PFSK-1 (cell line): ENCODE measurements around the gene KRT16.

Source experiments
- FOXP2 ChIP-seq: optimal IDR thresholded peaks from 2 replicates; pipeline ENCODE3; 2011; ENCODE audit warnings: borderline replicate concordance, control low read depth, inconsistent platforms; ENCODE audit not compliant: insufficient read depth; ENCODE audit errors: extremely low read length, extremely low read depth
- POLR2AphosphoS5 ChIP-seq: IDR thresholded peaks from 2 replicates; pipeline ENCODE4 v1.6.1; 2012; ENCODE audit warnings: low read depth, mild to moderate bottlenecking, control low read depth, low read length, moderate library complexity
- SIN3A ChIP-seq: IDR thresholded peaks from 2 replicates; pipeline ENCODE4 v1.6.1; 2012; ENCODE audit warnings: mild to moderate bottlenecking, low read length, moderate library complexity, borderline replicate concordance; ENCODE audit not compliant: insufficient read depth
- TAF1 ChIP-seq: IDR thresholded peaks from 2 replicates; pipeline ENCODE4 v1.6.1; 2012; ENCODE audit warnings: low read length, control low read depth, borderline replicate concordance; ENCODE audit not compliant: insufficient read depth
- TF ChIP-seq, protein P1 (sequence below), 2 experiments: IDR thresholded peaks; 2 replicates each; pipeline versions ENCODE4 v1.6.1 to v1.8.0; 2011 to 2012; ENCODE audit warnings: low read depth in 2 of 2, low read length in 2 of 2, control low read depth in 1 of 2, inconsistent platforms in 1 of 2, mild to moderate bottlenecking in 1 of 2, moderate library complexity in 1 of 2; ENCODE audit not compliant: insufficient read depth in 1 of 2

Gene KRT16

DNA sequence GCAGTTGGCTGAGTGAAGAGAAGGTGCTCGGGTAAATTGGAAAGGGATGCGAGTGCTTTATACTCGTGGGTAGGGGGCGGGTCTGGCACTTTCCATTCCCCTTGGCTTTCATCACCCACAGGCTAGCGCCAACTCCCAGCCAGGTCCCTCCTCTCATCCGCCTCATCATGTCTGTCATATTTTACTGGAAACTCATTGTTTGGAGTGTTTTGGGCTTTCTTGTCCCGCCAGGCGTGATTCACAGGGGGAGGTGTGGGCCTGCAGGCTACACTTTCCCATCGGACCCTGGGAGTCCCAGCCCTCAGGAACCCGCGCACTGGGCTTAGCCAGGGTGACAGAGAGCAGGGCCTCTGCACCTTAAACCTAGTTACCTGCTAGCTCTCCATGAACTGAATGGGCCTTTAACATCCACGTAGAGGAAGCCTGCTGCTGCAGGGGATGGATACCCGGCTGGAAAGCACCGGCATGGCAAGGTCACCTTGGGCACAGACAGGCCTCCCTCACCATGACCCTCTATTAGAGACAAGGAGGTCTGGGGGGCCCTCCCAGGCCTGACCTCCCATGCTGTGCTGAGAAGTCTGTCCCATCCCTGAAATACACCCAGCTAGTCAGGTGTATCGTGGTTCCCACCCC, 25.6 kb downstream of the KRT16 start, which contains the start of gene KRT14:
Gene KRT14 (minus strand): TSS at position 33 of the 633 bp plus-strand sequence. CDS start 61 bp downstream, outside the sequence.
- no peak for TF ChIP-seq SIN3A
- no peak for TF ChIP-seq FOXP2
- TF ChIP-seq TAF1: no peak
- TF ChIP-seq, protein P1, sequence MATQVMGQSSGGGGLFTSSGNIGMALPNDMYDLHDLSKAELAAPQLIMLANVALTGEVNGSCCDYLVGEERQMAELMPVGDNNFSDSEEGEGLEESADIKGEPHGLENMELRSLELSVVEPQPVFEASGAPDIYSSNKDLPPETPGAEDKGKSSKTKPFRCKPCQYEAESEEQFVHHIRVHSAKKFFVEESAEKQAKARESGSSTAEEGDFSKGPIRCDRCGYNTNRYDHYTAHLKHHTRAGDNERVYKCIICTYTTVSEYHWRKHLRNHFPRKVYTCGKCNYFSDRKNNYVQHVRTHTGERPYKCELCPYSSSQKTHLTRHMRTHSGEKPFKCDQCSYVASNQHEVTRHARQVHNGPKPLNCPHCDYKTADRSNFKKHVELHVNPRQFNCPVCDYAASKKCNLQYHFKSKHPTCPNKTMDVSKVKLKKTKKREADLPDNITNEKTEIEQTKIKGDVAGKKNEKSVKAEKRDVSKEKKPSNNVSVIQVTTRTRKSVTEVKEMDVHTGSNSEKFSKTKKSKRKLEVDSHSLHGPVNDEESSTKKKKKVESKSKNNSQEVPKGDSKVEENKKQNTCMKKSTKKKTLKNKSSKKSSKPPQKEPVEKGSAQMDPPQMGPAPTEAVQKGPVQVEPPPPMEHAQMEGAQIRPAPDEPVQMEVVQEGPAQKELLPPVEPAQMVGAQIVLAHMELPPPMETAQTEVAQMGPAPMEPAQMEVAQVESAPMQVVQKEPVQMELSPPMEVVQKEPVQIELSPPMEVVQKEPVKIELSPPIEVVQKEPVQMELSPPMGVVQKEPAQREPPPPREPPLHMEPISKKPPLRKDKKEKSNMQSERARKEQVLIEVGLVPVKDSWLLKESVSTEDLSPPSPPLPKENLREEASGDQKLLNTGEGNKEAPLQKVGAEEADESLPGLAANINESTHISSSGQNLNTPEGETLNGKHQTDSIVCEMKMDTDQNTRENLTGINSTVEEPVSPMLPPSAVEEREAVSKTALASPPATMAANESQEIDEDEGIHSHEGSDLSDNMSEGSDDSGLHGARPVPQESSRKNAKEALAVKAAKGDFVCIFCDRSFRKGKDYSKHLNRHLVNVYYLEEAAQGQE (IDR thresholded peaks at IDR 0.05; ENCODE audit: insufficient read depth in 1 of 2, low read depth in 2 of 2, low read length in 2 of 2): no peak
- no peak for TF ChIP-seq POLR2AphosphoS5

DNA sequence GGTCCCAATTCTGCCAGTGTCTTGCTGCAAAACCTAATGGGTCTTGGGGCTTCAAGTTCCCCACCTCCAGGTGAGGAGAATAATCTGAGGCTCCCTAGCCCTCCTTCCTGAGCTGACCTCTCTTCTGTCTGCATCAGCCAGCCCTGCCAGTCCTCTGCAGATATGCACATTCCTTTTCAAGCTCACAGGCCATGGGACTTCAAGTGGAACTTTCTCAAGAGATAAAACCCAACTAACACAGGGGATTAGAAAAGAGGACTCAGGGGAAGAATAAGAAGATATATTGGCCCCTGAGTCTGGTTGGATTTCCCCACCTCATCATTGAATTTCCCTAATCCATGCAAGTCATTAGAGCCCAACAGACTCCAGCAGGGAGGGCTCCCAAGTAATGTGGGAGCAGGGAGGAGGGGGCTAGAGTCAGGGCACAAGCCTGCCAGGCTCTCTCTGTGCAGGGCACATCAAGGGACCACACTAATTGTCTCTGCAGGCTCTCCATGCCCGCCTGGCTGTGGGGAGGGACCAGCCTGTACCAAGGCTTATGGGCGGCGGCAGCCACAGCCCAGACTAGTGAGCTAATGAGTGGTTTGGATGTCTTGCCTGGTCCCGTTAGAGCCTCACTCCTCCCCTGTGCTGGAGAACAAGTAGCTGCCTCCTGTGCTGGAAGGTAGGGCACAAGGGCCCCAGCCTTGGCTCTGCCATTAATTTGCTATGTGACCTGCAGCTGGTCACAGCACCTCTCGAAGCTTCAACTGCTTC, 27.1 kb downstream of the KRT16 start:
- TF ChIP-seq TAF1: no peak
- TF ChIP-seq, protein P1 (IDR thresholded peaks at IDR 0.05; ENCODE audit: insufficient read depth in 1 of 2, low read depth in 2 of 2, low read length in 2 of 2): no peak
- no peak for TF ChIP-seq SIN3A
- TF ChIP-seq FOXP2: no peak
- TF ChIP-seq POLR2AphosphoS5: no peak

DNA sequence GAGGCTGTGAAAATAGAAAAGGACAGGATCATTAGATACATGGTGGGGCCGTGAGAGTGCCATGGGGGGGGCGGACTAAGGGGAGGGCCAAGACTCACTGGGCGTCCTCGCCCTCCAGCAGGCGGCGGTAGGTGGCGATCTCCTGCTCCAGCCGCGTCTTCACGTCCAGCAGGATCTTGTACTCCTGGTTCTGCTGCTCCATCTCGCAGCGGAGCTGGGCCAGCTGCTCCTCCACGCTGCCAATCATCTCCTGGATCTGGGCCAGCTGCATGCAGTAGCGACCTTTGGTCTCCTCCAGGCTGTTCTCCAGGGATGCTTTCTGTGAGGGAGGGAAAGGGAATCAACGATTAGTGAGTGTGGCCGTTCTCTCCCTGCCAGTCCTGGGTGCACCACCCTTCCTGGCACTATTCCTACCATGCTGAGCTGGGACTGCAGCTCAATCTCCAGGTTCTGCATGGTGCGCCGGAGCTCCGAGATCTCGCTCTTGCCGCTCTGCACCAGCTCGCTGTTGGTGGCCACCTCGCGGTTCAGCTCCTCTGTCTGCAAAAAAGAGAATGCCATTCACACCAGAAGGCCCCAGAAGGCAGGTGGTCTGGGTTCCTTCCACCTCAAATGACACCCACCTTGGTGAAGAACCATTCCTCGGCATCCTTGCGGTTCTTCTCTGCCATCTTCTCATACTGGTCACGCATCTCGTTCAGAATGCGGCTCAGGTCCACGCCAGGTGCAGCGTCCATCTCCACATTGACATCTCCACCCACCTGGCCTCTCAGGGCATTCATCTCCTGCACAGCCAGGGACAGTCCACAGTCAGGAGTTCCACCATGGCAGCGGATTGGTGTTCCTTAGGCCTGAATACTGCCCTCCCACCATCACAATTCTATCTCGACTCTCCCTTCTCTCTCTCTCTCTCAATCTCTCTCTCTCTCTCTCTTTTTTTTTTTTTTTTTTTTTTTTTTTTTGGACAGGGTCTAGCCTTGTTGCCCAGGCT, 29.1 kb downstream of the KRT16 start:
- TF ChIP-seq FOXP2 (no peak), SIN3A (no peak)

DNA sequence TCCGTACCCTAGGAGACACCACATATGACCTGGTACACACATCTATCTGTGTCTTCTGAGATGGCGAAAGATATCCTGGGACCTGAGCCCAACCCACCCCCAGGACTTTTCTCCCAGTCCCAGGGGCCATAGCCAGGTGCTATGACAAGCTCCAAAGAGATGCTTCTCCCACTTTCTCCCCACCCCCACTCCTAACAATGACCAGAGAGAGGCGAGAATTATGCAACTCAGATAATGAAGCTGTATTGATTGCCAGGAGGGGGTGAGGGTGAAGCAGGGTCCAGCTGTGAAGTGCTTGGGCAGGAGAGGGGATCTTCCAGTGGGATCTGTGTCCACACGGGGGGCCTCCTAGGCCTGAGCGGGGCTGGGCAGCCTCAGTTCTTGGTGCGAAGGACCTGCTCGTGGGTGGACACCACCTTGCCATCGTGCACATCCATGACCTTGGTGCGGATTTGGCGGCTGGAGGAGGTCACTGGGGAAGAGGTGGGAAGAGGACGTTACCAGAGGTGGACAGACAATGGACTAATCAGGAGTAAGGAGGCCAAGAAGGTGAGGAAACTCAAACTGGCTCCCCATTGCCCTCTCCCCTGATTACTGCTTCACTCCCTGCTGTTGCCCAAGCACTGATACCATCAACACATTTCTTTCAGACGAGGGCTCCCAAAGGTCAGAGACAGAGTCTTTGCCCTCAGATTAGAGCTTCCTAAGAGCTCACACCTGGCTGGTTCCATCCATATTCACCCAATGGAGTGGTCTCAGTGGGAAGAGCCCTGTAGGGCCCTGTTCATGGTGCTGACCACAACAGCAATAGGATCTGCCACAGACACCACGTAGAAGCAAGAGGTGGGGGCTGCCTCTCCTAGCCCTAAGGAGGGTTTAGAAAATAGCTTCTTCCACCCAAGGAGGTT, 30.3 kb downstream of the KRT16 start:
- TF ChIP-seq, protein P1 (IDR thresholded peaks at IDR 0.05; ENCODE audit: insufficient read depth in 1 of 2, low read depth in 2 of 2, low read length in 2 of 2): peak in 1 of 2 experiments; percentile 75; a peak in 1 of 4 replicates
